Measurements from ENCODE around the gene NPTX2.

DNA sequence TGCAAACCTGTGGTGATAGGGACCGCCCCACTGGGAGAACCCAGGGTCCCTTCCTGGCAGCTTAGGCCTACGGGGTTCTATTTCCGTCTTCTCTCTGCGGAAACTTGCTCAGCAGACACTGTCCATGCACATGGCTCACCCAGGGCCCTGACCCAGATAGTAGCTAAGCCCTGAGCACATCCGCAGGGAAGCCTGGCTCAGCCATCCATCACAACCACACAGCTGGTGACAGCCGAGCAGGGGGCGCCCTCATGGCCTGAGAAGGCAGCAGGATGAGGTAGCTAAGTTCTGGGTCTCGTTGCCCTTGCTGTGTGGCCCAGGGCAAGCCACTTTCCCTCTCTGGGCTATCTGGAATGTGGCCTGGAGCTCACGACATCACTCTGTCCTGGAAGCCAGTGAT, 23.3 kb downstream of the NPTX2 start:
- TF ChIP-seq, protein P1, sequence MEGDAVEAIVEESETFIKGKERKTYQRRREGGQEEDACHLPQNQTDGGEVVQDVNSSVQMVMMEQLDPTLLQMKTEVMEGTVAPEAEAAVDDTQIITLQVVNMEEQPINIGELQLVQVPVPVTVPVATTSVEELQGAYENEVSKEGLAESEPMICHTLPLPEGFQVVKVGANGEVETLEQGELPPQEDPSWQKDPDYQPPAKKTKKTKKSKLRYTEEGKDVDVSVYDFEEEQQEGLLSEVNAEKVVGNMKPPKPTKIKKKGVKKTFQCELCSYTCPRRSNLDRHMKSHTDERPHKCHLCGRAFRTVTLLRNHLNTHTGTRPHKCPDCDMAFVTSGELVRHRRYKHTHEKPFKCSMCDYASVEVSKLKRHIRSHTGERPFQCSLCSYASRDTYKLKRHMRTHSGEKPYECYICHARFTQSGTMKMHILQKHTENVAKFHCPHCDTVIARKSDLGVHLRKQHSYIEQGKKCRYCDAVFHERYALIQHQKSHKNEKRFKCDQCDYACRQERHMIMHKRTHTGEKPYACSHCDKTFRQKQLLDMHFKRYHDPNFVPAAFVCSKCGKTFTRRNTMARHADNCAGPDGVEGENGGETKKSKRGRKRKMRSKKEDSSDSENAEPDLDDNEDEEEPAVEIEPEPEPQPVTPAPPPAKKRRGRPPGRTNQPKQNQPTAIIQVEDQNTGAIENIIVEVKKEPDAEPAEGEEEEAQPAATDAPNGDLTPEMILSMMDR (conservative IDR thresholded peaks at IDR 0.05 in 1 of 2, IDR thresholded peaks at IDR 0.05 in 1 of 2; ENCODE audit: extremely low read depth in 1 of 2, insufficient read depth in 1 of 2, low read depth in 1 of 2, low read length in 2 of 2) = no peak
- no peak for TF ChIP-seq EZH2 (IDR thresholded peaks at IDR 0.05; ENCODE audit: borderline replicate concordance, low read length)

All from mammary epithelial cell (primary cell).